Hepatocyte (in vitro differentiated cells): ENCODE data around the gene EDA.

Experiments used
- CTCF ChIP-seq: fragments of 200-600 bp; sonication (generic); IDR thresholded peaks from 2 replicates; pipeline ENCODE4 v1.5.1; 2016; ENCODE audit warnings: antibody characterized with exemption, mild to moderate bottlenecking; ENCODE audit not compliant: poor library complexity
- EZH2phosphoT487 ChIP-seq: fragments of 200-600 bp; sonication (generic); IDR thresholded peaks from one replicate; pipeline ENCODE4 v1.6.1; 2018; ENCODE audit warnings: antibody characterized with exemption, mild to moderate bottlenecking, low read depth, moderate library complexity; ENCODE audit not compliant: unreplicated experiment, severe bottlenecking

DNA sequence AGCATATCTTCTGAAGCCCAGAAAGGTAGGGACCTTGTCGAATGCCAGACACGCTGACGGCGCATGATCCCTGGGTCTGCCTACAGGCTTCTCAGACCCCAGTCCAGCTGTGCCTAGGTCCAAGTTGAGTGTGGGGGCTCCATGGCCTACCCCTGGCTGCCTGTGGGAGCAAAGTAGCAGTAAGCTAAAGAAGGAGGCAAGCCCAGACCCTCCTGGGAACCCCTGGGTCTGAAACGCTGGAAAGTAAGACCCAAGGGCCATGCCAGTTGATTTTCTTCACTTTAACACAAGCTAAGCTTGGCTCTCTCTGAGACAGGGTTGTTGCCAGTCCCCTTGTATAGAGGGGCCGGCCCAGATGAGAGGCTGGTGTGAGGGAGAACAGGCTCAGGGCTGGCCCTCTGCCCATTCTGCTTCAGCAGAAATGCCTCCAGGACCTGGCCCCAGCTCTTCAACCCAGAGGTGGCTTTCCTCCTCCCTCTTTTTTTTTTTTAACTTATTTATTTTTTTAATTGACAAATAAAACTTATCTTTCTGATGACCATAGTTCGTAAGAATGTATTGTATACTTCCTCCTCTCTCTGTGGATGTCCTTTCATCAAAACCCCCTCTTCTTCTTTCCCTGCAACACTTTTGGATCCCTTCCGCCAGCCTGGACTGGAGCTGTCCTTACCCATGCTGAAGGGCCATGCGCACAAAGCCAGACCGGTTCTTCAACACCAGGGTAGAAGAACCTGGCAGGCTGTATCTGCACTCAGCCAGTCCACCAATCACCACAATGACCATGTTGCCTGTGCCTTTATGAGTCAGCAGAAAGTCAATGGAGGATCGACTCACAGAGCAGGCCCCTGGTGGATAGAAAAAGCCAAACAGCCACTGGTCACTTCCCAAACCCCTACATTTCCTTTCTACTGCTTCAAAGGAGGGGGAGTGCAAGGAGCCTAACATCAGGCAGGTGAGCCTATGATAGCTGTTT, 426.8 kb downstream of the EDA start:
- no peak for TF ChIP-seq CTCF
- TF ChIP-seq EZH2phosphoT487 = no peak
